GM12875 (cell line): ENCODE measurements around the gene ZDHHC18.

Experiments
- H3K4me3 ChIP-seq: one replicate; pipeline ENCODE4 v1.5.1; 2011; ENCODE audit warnings: low read depth, low read length, control low read depth
- TF ChIP-seq, protein P1 (sequence below): IDR thresholded peaks from 2 replicates; pipeline ENCODE4 v1.5.1; 2011; ENCODE audit warnings: low read depth, mild to moderate bottlenecking, control low read depth, inconsistent platforms, low read length, moderate library complexity, borderline replicate concordance; ENCODE audit not compliant: insufficient read depth

Gene ZDHHC18

DNA sequence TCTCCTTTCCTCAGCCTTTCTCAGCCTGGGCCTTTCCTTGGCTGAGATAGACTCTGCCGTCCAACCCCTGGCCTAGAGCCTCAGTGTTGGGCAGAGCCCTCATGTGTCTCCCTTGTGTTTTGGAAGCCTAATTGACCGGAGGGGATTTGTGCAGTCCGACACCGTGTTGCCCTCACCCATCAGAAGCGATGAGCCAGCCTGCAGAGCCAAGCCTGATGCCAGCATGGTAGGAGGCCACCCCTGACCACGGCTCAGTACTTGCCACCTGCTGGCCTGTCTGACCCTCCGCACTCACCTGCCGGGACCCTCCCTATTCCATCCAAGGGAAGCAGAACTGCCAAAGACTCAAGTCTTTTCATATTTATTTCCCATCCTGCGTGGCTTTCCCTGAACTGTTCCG, 27.1 kb downstream of the ZDHHC18 start:
- TF ChIP-seq, protein P1, sequence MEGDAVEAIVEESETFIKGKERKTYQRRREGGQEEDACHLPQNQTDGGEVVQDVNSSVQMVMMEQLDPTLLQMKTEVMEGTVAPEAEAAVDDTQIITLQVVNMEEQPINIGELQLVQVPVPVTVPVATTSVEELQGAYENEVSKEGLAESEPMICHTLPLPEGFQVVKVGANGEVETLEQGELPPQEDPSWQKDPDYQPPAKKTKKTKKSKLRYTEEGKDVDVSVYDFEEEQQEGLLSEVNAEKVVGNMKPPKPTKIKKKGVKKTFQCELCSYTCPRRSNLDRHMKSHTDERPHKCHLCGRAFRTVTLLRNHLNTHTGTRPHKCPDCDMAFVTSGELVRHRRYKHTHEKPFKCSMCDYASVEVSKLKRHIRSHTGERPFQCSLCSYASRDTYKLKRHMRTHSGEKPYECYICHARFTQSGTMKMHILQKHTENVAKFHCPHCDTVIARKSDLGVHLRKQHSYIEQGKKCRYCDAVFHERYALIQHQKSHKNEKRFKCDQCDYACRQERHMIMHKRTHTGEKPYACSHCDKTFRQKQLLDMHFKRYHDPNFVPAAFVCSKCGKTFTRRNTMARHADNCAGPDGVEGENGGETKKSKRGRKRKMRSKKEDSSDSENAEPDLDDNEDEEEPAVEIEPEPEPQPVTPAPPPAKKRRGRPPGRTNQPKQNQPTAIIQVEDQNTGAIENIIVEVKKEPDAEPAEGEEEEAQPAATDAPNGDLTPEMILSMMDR, result no peak
- no peak overlapping the region for H3K4me3 ChIP-seq

DNA sequence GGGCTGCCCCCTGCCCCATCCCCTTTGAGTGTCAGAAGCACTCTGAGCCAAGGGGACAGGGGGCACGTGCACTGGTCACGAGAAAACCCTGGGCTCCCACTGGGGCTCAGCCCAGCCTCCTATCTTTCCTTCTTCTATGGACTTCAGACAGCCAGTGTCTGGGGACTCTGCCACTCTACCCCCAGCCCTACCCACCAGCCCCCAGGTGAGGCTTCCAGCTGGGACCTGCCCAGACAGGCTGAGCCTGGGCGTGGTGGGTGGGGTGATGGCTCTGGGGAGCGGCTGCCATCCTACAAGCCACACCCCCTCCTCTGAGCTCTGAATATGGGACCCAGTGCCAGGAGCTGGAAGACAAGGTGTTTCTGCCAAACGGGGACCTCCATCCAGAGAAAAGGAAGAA, 28.4 kb downstream of the ZDHHC18 start:
- TF ChIP-seq, protein P1, result no peak
- no peak overlapping the region for H3K4me3 ChIP-seq

DNA sequence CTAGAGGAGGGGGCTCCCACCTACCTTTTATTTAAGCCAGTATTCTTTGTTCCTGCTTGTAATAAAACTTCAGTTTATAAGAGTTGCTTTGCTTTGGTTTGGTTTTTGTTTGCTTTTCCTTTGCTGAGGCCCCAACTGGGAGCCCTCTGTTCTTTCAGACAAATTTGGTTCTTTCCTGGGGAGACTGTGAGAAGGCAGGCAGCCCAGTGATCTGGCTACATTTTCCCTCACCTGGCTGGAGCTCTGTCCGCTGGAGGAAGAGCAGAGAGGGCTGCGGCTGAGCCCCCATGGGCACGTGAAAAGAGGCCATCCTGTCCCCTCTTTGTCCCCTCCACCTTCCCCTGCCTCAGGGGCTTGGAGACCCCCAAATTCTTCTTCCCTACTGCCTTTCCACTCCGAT, 29.1 kb downstream of the ZDHHC18 start:
- no peak overlapping the region for H3K4me3 ChIP-seq

DNA sequence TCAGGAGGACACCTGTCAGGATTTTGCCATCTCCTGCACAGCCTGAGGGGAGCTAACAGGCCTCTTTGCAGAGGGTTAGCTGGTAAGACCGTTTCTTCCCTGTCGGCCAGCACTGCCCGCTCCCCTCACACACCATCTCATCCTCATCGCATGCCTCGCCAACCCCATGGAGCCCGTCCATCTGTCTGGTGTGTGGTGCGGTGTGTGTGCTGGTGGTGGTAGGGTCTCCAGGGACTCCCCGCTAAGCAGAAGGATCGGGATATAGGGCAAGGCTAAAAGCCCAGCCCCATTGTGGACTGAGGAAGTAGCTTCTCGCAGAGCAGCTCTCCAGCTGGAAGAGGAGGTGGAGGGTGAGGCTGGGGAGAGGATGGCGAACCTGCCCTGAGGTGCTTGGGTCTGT, 29.7 kb downstream of the ZDHHC18 start:
- no peak overlapping the region for H3K4me3 ChIP-seq
- TF ChIP-seq, protein P1, result no peak

More for the DNA sequence above, 29.1 kb downstream of the ZDHHC18 start:
- TF ChIP-seq, protein P1, result no peak

DNA sequence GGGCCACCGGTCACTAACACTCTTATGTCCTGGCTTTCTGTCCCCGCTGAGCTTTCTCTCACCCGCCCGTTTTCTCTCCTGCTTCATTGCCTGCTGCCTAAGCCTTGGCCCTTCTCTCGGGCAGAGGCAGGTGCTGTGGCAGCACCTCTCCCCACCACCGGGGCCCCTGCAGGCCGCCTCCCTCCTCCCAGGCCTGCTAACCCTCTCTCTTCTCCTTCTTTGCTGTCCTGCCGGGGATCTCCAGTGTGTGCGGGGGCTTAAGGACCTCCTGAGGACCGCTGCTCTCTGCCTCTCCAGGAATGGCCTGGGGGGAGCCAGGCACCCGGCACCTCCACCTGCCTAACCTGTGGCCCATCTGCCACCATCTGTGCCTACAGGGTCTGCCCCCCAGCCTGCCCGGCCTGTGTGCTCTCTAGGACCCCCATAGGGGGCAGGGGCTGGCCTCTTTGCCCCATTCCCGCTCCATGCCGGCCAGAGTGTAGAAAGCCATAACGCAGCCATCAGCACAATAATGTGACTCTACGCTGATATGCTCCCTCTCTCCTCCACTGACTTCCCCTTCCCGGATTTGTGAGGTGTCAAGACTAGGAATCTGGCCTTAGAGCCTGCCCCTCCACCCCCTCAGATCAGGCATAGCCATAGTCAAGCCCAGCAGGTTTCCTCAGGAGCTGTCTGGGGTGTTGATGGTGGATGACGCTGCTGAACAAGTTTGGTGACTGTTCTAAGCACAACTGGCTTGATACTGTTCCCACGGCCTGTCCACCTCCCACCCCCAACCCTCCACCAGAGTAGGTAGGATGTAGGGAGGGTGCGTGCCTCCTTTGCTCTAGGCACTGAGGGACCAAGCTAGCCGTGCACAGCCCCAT, 30.3 kb downstream of the ZDHHC18 start:
- TF ChIP-seq, protein P1, result no peak
- H3K4me3 ChIP-seq, result no peak overlapping the region

DNA sequence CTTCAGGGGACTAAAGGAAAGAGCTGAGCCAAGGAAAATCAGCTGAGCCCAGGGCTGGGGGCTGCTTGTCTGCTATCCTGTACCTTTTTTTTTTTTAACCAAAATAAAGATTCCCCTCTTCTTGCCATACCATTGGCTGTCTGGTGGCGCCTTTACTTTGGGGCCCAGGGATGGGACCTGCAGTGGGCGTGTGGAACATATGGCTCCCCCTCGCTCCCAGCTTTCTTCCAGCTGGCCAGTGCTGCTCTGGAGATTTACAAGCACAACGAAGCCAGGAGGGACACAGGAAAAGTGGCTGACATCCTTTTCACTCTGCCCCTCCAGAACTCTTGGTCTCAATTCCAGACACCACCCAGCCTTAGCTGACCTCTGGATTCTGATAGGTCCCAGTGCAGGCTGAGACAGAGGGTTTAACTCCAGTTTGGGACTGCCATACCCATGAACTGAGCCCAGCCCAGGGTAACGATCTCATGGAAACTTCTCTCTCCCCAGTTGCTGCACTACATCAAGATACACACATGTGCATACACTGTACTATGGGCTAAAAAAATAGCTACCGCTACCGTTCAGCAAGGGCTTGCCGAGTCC, 31.1 kb downstream of the ZDHHC18 start:
- TF ChIP-seq, protein P1, result no peak
- H3K4me3 ChIP-seq, result no peak overlapping the region

DNA sequence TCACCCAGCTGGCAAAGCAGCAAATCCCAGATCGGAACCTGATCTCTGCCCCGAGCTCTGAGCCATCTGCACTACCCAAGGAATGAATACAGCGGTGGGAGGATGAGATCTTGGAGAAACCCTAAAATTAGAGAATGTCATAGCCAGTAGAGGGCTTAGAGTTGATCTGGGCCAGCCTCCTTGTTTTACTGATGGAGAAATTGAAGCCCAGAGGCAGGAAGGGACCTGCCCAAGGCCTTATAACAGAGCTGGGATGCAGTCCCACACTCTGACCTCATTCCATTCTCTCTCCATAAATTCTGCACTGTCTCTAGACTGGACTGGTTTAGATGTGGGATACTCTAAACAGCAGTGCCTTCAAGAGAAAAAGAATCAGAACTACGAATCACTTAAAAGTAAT, 31.7 kb downstream of the ZDHHC18 start:
- TF ChIP-seq, protein P1, result no peak
- no peak overlapping the region for H3K4me3 ChIP-seq
